ENCODE measurements around the gene BRD3OS.

DNA sequence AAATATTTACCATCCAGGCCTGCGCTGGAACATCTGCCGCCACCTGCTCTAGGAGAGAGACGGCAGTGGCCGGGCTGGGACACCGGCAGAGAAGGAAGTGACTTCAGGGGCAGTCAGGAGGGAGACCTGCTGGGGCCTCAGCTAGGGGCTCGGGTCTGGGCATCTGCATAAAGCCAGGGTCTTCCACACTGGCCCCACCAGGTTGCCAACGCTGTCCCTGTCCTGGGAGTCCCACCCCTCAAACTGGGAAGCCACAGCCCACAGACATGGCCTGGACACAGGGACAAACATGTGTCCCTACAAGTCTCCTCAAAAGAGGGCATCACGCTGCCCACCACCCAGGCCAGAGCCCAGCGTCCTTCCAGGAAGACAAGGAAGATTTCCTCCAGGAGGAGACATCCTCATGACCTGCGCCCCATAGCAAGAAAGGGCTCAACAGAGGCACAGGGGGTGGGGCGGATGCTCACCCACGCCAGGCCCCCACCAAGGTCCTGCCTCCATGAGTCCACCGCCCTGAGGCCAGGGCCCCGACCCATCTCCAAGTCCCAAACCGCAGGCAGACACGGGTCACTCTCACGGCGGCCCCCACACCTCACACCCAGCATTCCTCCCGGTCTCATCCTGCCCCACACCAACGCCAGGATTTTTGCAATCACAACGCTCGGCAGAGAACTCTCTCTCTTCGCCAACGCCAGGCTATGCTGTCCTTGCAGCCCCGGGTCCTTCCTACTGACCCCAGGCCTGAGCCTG lies 42.1 kb upstream of the BRD3OS start:
- TF ChIP-seq, protein P1, sequence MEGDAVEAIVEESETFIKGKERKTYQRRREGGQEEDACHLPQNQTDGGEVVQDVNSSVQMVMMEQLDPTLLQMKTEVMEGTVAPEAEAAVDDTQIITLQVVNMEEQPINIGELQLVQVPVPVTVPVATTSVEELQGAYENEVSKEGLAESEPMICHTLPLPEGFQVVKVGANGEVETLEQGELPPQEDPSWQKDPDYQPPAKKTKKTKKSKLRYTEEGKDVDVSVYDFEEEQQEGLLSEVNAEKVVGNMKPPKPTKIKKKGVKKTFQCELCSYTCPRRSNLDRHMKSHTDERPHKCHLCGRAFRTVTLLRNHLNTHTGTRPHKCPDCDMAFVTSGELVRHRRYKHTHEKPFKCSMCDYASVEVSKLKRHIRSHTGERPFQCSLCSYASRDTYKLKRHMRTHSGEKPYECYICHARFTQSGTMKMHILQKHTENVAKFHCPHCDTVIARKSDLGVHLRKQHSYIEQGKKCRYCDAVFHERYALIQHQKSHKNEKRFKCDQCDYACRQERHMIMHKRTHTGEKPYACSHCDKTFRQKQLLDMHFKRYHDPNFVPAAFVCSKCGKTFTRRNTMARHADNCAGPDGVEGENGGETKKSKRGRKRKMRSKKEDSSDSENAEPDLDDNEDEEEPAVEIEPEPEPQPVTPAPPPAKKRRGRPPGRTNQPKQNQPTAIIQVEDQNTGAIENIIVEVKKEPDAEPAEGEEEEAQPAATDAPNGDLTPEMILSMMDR (conservative IDR thresholded peaks at IDR 0.05), result no peak
- no peak for TF ChIP-seq ZFX (IDR thresholded peaks at IDR 0.05)
